Smooth muscle cell (in vitro differentiated cells): Measurements from ENCODE around the gene SLC12A6. TPM values are rescaled to one million over a fixed set of nuclear protein-coding genes. Genes with fewer than 3 reads are reported as not detected.
"Not testable (repeated sequence)": the region's sequence is repeated elsewhere in the genome, so short reads cannot be mapped to it uniquely, and the experiment has no call there.

Experiments
- DNase-seq: peaks from one replicate; lab custom pipeline; 2025; ENCODE audit not compliant: unreplicated experiment; lab: John Stamatoyannopoulos, UW
- H2AFZ ChIP-seq: fragments of 200-600 bp; sonication (generic); 2 replicates; pipeline ENCODE4 v1.6.0; 2016; ENCODE audit warnings: antibody characterized with exemption, low read depth, mild to moderate bottlenecking
- H3F3A ChIP-seq: fragments of 200-600 bp; sonication (generic); 2 replicates; pipeline ENCODE4 v1.6.0; 2017; ENCODE audit warnings: antibody characterized with exemption, low read depth
- H3K27ac ChIP-seq: fragments of 200-600 bp; sonication (generic); 2 replicates; pipeline ENCODE4 v1.5.1; 2016; ENCODE audit warnings: low read depth, mild to moderate bottlenecking
- H3K27me3 ChIP-seq: fragments of 200-600 bp; sonication (generic); 2 replicates; pipeline ENCODE4 v1.6.1; 2016; ENCODE audit warnings: low read depth, mild to moderate bottlenecking
- H3K36me3 ChIP-seq: fragments of 200-600 bp; sonication (generic); 2 replicates; pipeline ENCODE4 v1.5.1; 2016; ENCODE audit warnings: low read depth
- H3K4me1 ChIP-seq: fragments of 200-600 bp; sonication (generic); 2 replicates; pipeline ENCODE4 v1.5.1; 2016; ENCODE audit warnings: low read depth
- H3K4me2 ChIP-seq: fragments of 200-600 bp; sonication (generic); 2 replicates; pipeline ENCODE4 v1.6.0; 2016; ENCODE audit warnings: mild to moderate bottlenecking
- H3K4me3 ChIP-seq: fragments of 200-600 bp; sonication (generic); 2 replicates; pipeline ENCODE4 v1.5.1; 2016; ENCODE audit warnings: mild to moderate bottlenecking
- H3K79me2 ChIP-seq: fragments of 200-600 bp; sonication (generic); 2 replicates; pipeline ENCODE4 v1.6.0; 2016; ENCODE audit warnings: low read depth, mild to moderate bottlenecking
- H3K9ac ChIP-seq: fragments of 200-600 bp; sonication (generic); 2 replicates; pipeline ENCODE4 v1.6.0; 2016; ENCODE audit warnings: low read depth
- H3K9me3 ChIP-seq: fragments of 200-600 bp; sonication (generic); replicated peaks from 2 replicates; pipeline ENCODE4 v1.5.1; 2016; ENCODE audit warnings: low read depth
- H4K20me1 ChIP-seq: fragments of 200-600 bp; sonication (generic); 2 replicates; pipeline ENCODE4 v1.6.0; 2016; ENCODE audit warnings: low read depth
- CTCF ChIP-seq: fragments of 200-600 bp; sonication (generic); IDR thresholded peaks from 2 replicates; pipeline ENCODE4 v1.5.1; 2017; ENCODE audit warnings: borderline replicate concordance, mild to moderate bottlenecking, antibody characterized with exemption; ENCODE audit not compliant: insufficient read depth, poor library complexity, severe bottlenecking
- WGBS: methylation state at CpG from one replicate; pipeline ENCODE4 v1.1.7; 2016; ENCODE audit warnings: low lambda C conversion rate; 5-methylcytosine and 5-hydroxymethylcytosine counted together
- polyA plus RNA-seq: library from polyadenylated mRNA; unstranded; fragments of >200 nt; fragmentation: Nextera tagmentation; extraction: Ambion mirVana; gene quantifications from 2 replicates; pipeline ENCODE4 v1.2.1, GENCODE V29; 2016
- total RNA-seq: library from RNA; depleted of rRNA; stranded (reverse); fragments of >200 nt; gene quantifications from 2 replicates; pipeline ENCODE4 v1.2.3, GENCODE V29; 2014

Gene SLC12A6
- total RNA-seq, result 9.1 and 11.3 TPM in 2 replicates
- 3.0 and 3.4 TPM in 2 replicates for polyA plus RNA-seq

GRCh38 chr15:34337557-34338306 is at the start of gene SLC12A6:
SLC12A6 (minus strand) TSS chr15:34337781; CDS start chr15:34336680, 1,101 bp downstream.
- peaks cover 24% of the 10 kb centered on the region for H3K79me2 ChIP-seq
- WGBS, result under 1% methylated on average over 65 of the region's 78 CpGs
- H3K27ac ChIP-seq, result peak within 1 kb of the TSS; percentile 92
- H4K20me1 ChIP-seq, result no peaks in the 10 kb centered on the region
- peak within 1 kb of the TSS; percentile 77 for H3K9ac ChIP-seq
- no peaks in the 10 kb centered on the region for H3K9me3 ChIP-seq
- peak; percentile 73 for DNase-seq
- peak within 1 kb of the TSS; percentile 77 for H2AFZ ChIP-seq
- H3K36me3 ChIP-seq, result no peaks in the 10 kb centered on the region
- no peaks in the 10 kb centered on the region for H3K27me3 ChIP-seq
- H3K4me2 ChIP-seq, result peak within 1 kb of the TSS; percentile 91
- peaks cover 14% of the 10 kb centered on the region for H3F3A ChIP-seq
- peak within 1 kb of the TSS; percentile 91 for H3K4me3 ChIP-seq
- TF ChIP-seq CTCF, result no peak
- peaks cover 8% of the 10 kb centered on the region for H3K4me1 ChIP-seq

- H3K27ac ChIP-seq, H4K20me1 ChIP-seq, H2AFZ ChIP-seq, H3K4me3 ChIP-seq, DNase-seq, H3K79me2 ChIP-seq, H3K4me1 ChIP-seq, H3K9me3 ChIP-seq, H3K36me3 ChIP-seq, H3K27me3 ChIP-seq, H3F3A ChIP-seq, H3K9ac ChIP-seq, H3K4me2 ChIP-seq: not testable (repeated sequence)
- no CpG with 5 or more reads among the region's 19 CpGs for WGBS
These were observed 44.4 kb upstream of the SLC12A6 start for GRCh38 chr15:34381829-34382521.

GRCh38 chr15:34380491-34380890 is 42.9 kb upstream of the SLC12A6 start:
- H3K9ac ChIP-seq, H3K4me2 ChIP-seq, H3F3A ChIP-seq, H3K4me3 ChIP-seq, H4K20me1 ChIP-seq, H3K9me3 ChIP-seq, DNase-seq, H2AFZ ChIP-seq, H3K4me1 ChIP-seq, H3K79me2 ChIP-seq, H3K36me3 ChIP-seq, H3K27me3 ChIP-seq, H3K27ac ChIP-seq: not testable (repeated sequence)
- WGBS, result 96% methylated on average over 4 of the region's 4 CpGs

- Histone ChIP-seq H3F3A (no peaks in the 10 kb centered on the region), H3K4me1 (no peaks in the 10 kb centered on the region), H3K9me3 (no peaks in the 10 kb centered on the region), H3K27ac (no peak overlapping the region), H3K27me3 (no peaks in the 10 kb centered on the region), H3K9ac (no peak overlapping the region), H2AFZ (no peak overlapping the region), H3K36me3 (no peaks in the 10 kb centered on the region), H4K20me1 (no peaks in the 10 kb centered on the region), H3K4me2 (no peak overlapping the region), H3K4me3 (no peak overlapping the region), H3K79me2 (no peaks in the 10 kb centered on the region)
- no peak for TF ChIP-seq CTCF
- DNase-seq, result no peak
- WGBS, result 96% methylated on average over 2 of the region's 2 CpGs
These were observed 39.3 kb upstream of the SLC12A6 start for GRCh38 chr15:34376856-34377255.

GRCh38 chr15:34375541-34375940 is 38.0 kb upstream of the SLC12A6 start:
- H3K27ac ChIP-seq, H3K4me3 ChIP-seq, H3K79me2 ChIP-seq, H3K4me1 ChIP-seq, H4K20me1 ChIP-seq, H3F3A ChIP-seq, H3K4me2 ChIP-seq, DNase-seq, H3K9ac ChIP-seq, H3K36me3 ChIP-seq, H2AFZ ChIP-seq, H3K27me3 ChIP-seq, H3K9me3 ChIP-seq: not testable (repeated sequence)
- 94% methylated on average over 2 of the region's 2 CpGs for WGBS
